Fibroblast of skin of back (primary cell): Measurements from ENCODE around the gene CGRRF1.
A peak's percentile ranks its signal among the peaks of the same experiment; 100 is the strongest.

ENCODE experiments used
- DNase-seq: peaks from one replicate; pipeline ENCODE4 v3.0.0-alpha.2; 2013

Gene CGRRF1

GRCh38 chr14:54579621-54580020 lies 69.9 kb downstream of the CGRRF1 start:
- DNase-seq: peak; percentile 64

DNA sequence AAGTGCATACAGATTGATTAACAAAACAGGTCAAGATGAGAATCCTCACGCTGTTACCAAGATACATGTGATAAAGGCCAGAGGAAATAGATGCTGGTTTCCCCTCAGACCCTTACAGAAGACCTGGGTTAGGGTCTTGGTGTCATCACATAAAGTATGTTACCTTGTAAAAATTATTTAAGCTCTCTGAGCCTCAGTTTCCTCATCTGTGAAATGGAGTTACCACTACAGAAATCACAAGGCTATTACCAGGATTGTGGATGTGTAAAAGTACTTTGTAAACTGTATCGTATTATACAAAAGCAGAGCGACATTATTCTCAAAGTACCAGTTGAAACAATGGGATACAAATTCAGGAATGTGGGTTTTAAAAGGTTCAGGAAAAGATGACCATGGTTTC lies 71.2 kb downstream of the CGRRF1 start:
- no peak for DNase-seq

DNA sequence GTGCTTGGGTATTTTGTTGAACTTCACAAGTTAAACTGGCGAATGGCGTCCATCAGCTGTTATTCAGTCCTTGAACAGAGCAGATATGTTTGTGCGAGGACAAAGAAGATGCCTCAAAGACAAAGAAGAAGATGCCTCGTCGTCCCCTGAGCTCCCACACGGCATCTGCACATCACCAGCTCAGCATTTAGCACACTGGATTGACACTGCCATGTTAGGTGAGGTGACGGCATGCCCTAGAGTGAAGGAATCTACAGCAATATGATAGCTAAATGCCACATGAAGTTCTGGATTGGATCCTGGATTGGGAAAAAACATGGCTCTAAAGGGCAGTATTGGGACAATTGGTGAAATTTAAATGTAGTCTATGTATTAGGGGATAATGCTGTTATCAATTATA lies 72.6 kb downstream of the CGRRF1 start:
- DNase-seq: no peak

GRCh38 chr14:54584097-54584496 lies 74.4 kb downstream of the CGRRF1 start:
- no peak for DNase-seq

- DNase-seq: no peak
Observed at GRCh38 chr14:54585214-54585613, 75.5 kb downstream of the CGRRF1 start.
